HepG2 (cell line): Measurements from ENCODE around the gene ZNF773. TPM values are rescaled to one million over a fixed set of nuclear protein-coding genes. Genes with fewer than 3 reads are reported as not detected.

ENCODE experiments used
- BCL3 ChIP-seq: sonication (generic); formaldehyde crosslinking; IDR thresholded peaks from 2 replicates; pipeline ENCODE4 v1.5.1; 2020; ENCODE audit warnings: mild to moderate bottlenecking, missing genetic modification reagents, moderate library complexity
- DNMT3B ChIP-seq: conservative IDR thresholded peaks from 2 replicates; pipeline ENCODE4 v1.6.1; 2016; ENCODE audit warnings: missing biosample characterization, control low read depth
- IKZF1 ChIP-seq: fragments of 450-650 bp; IDR thresholded peaks from 2 replicates; pipeline ENCODE4 v1.7.1; 2016
- KAT7 ChIP-seq: IDR thresholded peaks from 2 replicates; pipeline ENCODE4 v1.6.1; 2018; ENCODE audit warnings: borderline replicate concordance, missing compliant biosample characterization
- LCORL ChIP-seq, 2 experiments: fragments of 450-650 bp in 1 of 2; sonication (generic) in 1 of 2; formaldehyde crosslinking in 1 of 2; IDR thresholded peaks; 2 replicates each; pipeline versions ENCODE4 v1.5.0 to v1.6.1; 2017 to 2020; ENCODE audit warnings: antibody characterized with exemption in 1 of 2, missing genetic modification reagents in 1 of 2
- MTF2 ChIP-seq: sonication (generic); formaldehyde crosslinking; IDR thresholded peaks from 2 replicates; pipeline ENCODE4 v1.5.0; 2020; ENCODE audit warnings: missing genetic modification reagents, borderline replicate concordance
- PRPF4 ChIP-seq: fragments of 200-400 bp; formaldehyde crosslinking; IDR thresholded peaks from 2 replicates; pipeline ENCODE4 v1.6.1; 2016; ENCODE audit warnings: low read length, low read depth; ENCODE audit not compliant: poor library complexity, severe bottlenecking
- REL ChIP-seq: sonication (generic); formaldehyde crosslinking; conservative IDR thresholded peaks from 2 replicates; pipeline ENCODE4 v1.8.0; 2022; ENCODE audit warnings: mild to moderate bottlenecking, missing genetic modification reagents, moderate library complexity
- RFX3 ChIP-seq: IDR thresholded peaks from 2 replicates; pipeline ENCODE4 v1.6.1; 2016; ENCODE audit warnings: missing biosample characterization, missing genetic modification reagents
- SIN3A ChIP-seq: IDR thresholded peaks from 2 replicates; pipeline ENCODE4 v1.6.1; 2011; ENCODE audit warnings: low read depth, mild to moderate bottlenecking, control low read depth, low read length, borderline replicate concordance
- SIX4 ChIP-seq: sonication (generic); formaldehyde crosslinking; IDR thresholded peaks from 2 replicates; pipeline ENCODE4 v1.4.0; 2020; ENCODE audit warnings: missing genetic modification reagents
- XBP1 ChIP-seq: sonication (generic); formaldehyde crosslinking; IDR thresholded peaks from 2 replicates; pipeline ENCODE4 v1.5.0; 2020; ENCODE audit warnings: missing genetic modification reagents
- ZBTB38 ChIP-seq: sonication (generic); formaldehyde crosslinking; IDR thresholded peaks from 2 replicates; pipeline ENCODE4 v1.5.1; 2020; ENCODE audit warnings: mild to moderate bottlenecking, missing genetic modification reagents
- ZBTB7B ChIP-seq: sonication (generic); formaldehyde crosslinking; IDR thresholded peaks from 2 replicates; pipeline ENCODE4 v1.4.0; 2020; ENCODE audit warnings: missing genetic modification reagents
- ZMYM2 ChIP-seq: sonication (generic); formaldehyde crosslinking; IDR thresholded peaks from 2 replicates; pipeline ENCODE4 v1.8.0; 2022; ENCODE audit warnings: mild to moderate bottlenecking, missing genetic modification reagents
- ZNF121 ChIP-seq: sonication (generic); formaldehyde crosslinking; IDR thresholded peaks from 2 replicates; pipeline ENCODE4 v1.5.0; 2020; ENCODE audit warnings: mild to moderate bottlenecking, missing genetic modification reagents
- ZNF382 ChIP-seq: sonication (generic); formaldehyde crosslinking; IDR thresholded peaks from 2 replicates; pipeline ENCODE4 v1.5.0; 2020; ENCODE audit warnings: missing genetic modification reagents, mild to moderate bottlenecking, borderline replicate concordance
- ZNF512B ChIP-seq: sonication (generic); formaldehyde crosslinking; IDR thresholded peaks from 2 replicates; pipeline ENCODE4 v1.5.1; 2020; ENCODE audit warnings: missing genetic modification reagents, mild to moderate bottlenecking, borderline replicate concordance
- ZNF75D ChIP-seq: sonication (generic); formaldehyde crosslinking; IDR thresholded peaks from 2 replicates; pipeline ENCODE4 v1.8.1; 2023; ENCODE audit warnings: missing genetic modification reagents, mild to moderate bottlenecking, borderline replicate concordance
- polyA plus RNA-seq, 8 experiments: library from polyadenylated mRNA; depleted of rRNA in 3 of 8; stranded (reverse) in 7 of 8; unstranded in 1 of 8; fragments of >200 nt; fragmentation: Illumina TruSeq in 4 of 8; extraction: Trizol in 4 of 8; gene quantifications; 2 replicates each; pipeline versions ENCODE4 v1.2.1 to v1.2.3, GENCODE V29; 2011 to 2016; ENCODE audit warnings: low read depth in 4 of 8, missing spikeins in 1 of 8, mixed read lengths in 1 of 8; ENCODE audit not compliant: insufficient read depth in 1 of 8
- total RNA-seq, 5 experiments: library from RNA; depleted of rRNA; stranded (reverse); fragments of >200 nt; fragmentation: Illumina TruSeq; extraction: Trizol; gene quantifications; 2 replicates each; pipeline ENCODE4 v1.2.3, GENCODE V29; 2016; ENCODE audit warnings: low read depth in 1 of 5
- TF ChIP-seq, protein P1 (sequence below): sonication (generic); formaldehyde crosslinking; IDR thresholded peaks from 2 replicates; pipeline ENCODE4 v1.8.0; 2023; ENCODE audit warnings: mild to moderate bottlenecking, missing genetic modification reagents
- TF ChIP-seq, protein P2 (sequence below): sonication (generic); formaldehyde crosslinking; IDR thresholded peaks from 2 replicates; pipeline ENCODE4 v1.5.0; 2020; ENCODE audit warnings: missing genetic modification reagents
- TF ChIP-seq, protein P3 (sequence below): sonication (generic); formaldehyde crosslinking; IDR thresholded peaks from 2 replicates; pipeline ENCODE4 v1.9.0; 2022; ENCODE audit warnings: missing genetic modification reagents, mild to moderate bottlenecking, borderline replicate concordance

The ZNF773 gene
- total and polyA plus RNA-seq, 2 of the 13 experiments (the other 11 are each of a cell fraction or from before 2014, with no cell fraction given) = 5.7 to 6.7 TPM

GRCh38 chr19:57477191-57478008 is 22.3 kb upstream of the ZNF773 start, which contains the start of gene ZNF772 (continued):
- no peak for TF ChIP-seq SIX4
- no peak for TF ChIP-seq ZNF382 (CRISPR knock-in tag)
- no peak for TF ChIP-seq ZNF75D (CRISPR knock-in tag)
- TF ChIP-seq REL (CRISPR knock-in tag) = no peak
- no peak for TF ChIP-seq MTF2
- no peak for TF ChIP-seq ZBTB7B (CRISPR knock-in tag)
- TF ChIP-seq ZMYM2 = no peak
- TF ChIP-seq LCORL (IDR thresholded peaks at IDR 0.05) = no peak
- TF ChIP-seq LCORL (CRISPR knock-in tag; IDR thresholded peaks at IDR 0.05) = no peak
- no peak for TF ChIP-seq ZNF512B (CRISPR knock-in tag)
- no peak for TF ChIP-seq XBP1 (CRISPR knock-in tag)
- TF ChIP-seq, protein P1, sequence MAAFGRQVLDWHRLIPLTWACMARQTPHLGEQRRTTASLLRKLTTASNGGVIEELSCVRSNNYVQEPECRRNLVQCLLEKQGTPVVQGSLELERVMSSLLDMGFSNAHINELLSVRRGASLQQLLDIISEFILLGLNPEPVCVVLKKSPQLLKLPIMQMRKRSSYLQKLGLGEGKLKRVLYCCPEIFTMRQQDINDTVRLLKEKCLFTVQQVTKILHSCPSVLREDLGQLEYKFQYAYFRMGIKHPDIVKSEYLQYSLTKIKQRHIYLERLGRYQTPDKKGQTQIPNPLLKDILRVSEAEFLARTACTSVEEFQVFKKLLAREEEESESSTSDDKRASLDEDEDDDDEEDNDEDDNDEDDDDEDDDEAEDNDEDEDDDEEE (CRISPR knock-in tag) = no peak
- no peak for TF ChIP-seq RFX3 (CRISPR knock-in tag)
- TF ChIP-seq SIN3A = peak; percentile 80; the same call in 1 of the 2 replicates
- TF ChIP-seq, protein P2, sequence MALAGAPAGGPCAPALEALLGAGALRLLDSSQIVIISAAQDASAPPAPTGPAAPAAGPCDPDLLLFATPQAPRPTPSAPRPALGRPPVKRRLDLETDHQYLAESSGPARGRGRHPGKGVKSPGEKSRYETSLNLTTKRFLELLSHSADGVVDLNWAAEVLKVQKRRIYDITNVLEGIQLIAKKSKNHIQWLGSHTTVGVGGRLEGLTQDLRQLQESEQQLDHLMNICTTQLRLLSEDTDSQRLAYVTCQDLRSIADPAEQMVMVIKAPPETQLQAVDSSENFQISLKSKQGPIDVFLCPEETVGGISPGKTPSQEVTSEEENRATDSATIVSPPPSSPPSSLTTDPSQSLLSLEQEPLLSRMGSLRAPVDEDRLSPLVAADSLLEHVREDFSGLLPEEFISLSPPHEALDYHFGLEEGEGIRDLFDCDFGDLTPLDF (CRISPR knock-in tag) = no peak
- TF ChIP-seq PRPF4 = no peak
- TF ChIP-seq BCL3 (CRISPR knock-in tag) = peak; percentile 54; the same call in 1 of the 2 replicates
- no peak for TF ChIP-seq DNMT3B (CRISPR knock-in tag)
- TF ChIP-seq KAT7 (CRISPR knock-in tag) = peak; percentile 77; the same call in 1 of the 2 replicates
- TF ChIP-seq ZBTB38 (CRISPR knock-in tag) = no peak
- TF ChIP-seq, protein P3, sequence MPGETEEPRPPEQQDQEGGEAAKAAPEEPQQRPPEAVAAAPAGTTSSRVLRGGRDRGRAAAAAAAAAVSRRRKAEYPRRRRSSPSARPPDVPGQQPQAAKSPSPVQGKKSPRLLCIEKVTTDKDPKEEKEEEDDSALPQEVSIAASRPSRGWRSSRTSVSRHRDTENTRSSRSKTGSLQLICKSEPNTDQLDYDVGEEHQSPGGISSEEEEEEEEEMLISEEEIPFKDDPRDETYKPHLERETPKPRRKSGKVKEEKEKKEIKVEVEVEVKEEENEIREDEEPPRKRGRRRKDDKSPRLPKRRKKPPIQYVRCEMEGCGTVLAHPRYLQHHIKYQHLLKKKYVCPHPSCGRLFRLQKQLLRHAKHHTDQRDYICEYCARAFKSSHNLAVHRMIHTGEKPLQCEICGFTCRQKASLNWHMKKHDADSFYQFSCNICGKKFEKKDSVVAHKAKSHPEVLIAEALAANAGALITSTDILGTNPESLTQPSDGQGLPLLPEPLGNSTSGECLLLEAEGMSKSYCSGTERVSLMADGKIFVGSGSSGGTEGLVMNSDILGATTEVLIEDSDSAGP (CRISPR knock-in tag) = peak; percentile 64; the same call in 1 of the 2 replicates
- TF ChIP-seq ZNF121 (CRISPR knock-in tag) = no peak
- no peak for TF ChIP-seq IKZF1
